ENCODE measurements around the gene MTFP1.

Gene MTFP1

GRCh38 chr22:30425616-30426387, at the start of gene MTFP1:
Gene MTFP1, plus strand, starts transcription at chr22:30425768. Its CDS starts 112 bp downstream, at chr22:30425880.
- DNase-seq = peak; percentile 75
- Mint-ChIP-seq H3K27me3 (no peaks in the 10 kb centered on the region), H3K27ac (peak within 1 kb of the TSS; percentile 99), H3K4me3 (peak within 1 kb of the TSS; percentile 94), H3K36me3 (ENCODE audit: low read depth) (peaks cover 66% of the 10 kb centered on the region), H3K4me1 (ENCODE audit: low read depth) (peaks cover 52% of the 10 kb centered on the region), H3K9me3 (no peaks in the 10 kb centered on the region)

DNA sequence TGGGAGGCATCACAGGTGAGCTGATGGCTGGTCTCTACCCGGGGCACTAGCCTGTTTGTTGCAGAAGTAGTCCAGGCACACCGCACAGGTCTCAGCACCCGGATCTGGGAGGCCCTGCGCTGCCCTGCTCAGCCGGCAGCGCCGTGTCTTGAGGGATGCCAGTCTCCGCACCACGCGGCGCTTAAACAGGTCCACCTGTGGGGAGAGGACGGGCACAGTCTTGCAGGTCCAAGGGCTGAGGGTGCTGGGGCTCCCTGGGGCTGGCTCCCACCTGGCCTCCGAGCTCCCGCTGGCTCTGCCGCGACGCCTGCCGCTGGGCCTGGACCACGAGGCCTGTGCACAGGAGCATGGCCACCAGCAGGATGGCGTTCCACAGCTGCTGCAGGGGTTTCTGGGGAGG, 45.6 kb upstream of the MTFP1 start:
- H3K9me3 Mint-ChIP-seq = no peaks in the 10 kb centered on the region
- no peak for DNase-seq
- no peak overlapping the region for H3K27ac Mint-ChIP-seq
- H3K4me1 Mint-ChIP-seq (ENCODE audit: low read depth) = peaks cover 10% of the 10 kb centered on the region
- H3K27me3 Mint-ChIP-seq = no peaks in the 10 kb centered on the region
- H3K36me3 Mint-ChIP-seq (ENCODE audit: low read depth) = no peaks in the 10 kb centered on the region
- H3K4me3 Mint-ChIP-seq = no peak overlapping the region

- Mint-ChIP-seq H3K27me3 (no peaks in the 10 kb centered on the region), H3K27ac (peak overlapping the region; percentile 40)
- DNase-seq = no peak
These were observed 44.3 kb upstream of the MTFP1 start for GRCh38 chr22:30381264-30381663.

DNA sequence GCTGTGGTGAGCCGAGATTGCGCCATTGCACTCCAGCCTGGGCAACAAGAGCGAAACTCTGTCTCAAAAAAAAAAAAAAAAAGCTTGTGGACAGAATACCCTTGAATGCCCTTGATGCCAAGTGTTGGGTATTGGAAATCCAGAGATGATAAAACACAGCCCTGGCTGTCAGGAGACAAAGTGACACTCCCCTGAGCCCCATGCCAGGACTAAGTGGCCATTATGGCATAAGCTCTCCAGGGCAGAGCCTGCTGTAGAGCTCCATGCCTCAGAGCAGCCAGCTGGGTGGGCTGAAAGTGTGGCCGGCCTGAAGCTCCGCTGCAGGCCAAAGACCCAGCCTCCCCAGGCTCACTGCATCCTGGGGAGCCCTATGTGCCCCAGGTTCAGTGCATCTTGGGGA, 43.2 kb upstream of the MTFP1 start:
- peaks cover under 1% of the 10 kb centered on the region for H3K27me3 Mint-ChIP-seq
- H3K9me3 Mint-ChIP-seq = no peaks in the 10 kb centered on the region
- DNase-seq = no peak
- H3K27ac Mint-ChIP-seq = no peak overlapping the region
- no peaks in the 10 kb centered on the region for H3K36me3 Mint-ChIP-seq (ENCODE audit: low read depth)
- no peak overlapping the region for H3K4me3 Mint-ChIP-seq
- peaks cover 17% of the 10 kb centered on the region for H3K4me1 Mint-ChIP-seq (ENCODE audit: low read depth)

More at GRCh38 chr22:30381264-30381663, 44.3 kb upstream of the MTFP1 start:
- peaks cover 11% of the 10 kb centered on the region for H3K4me1 Mint-ChIP-seq (ENCODE audit: low read depth)
- no peaks in the 10 kb centered on the region for H3K9me3 Mint-ChIP-seq
- no peaks in the 10 kb centered on the region for H3K36me3 Mint-ChIP-seq (ENCODE audit: low read depth)
- H3K4me3 Mint-ChIP-seq = no peak overlapping the region

DNA sequence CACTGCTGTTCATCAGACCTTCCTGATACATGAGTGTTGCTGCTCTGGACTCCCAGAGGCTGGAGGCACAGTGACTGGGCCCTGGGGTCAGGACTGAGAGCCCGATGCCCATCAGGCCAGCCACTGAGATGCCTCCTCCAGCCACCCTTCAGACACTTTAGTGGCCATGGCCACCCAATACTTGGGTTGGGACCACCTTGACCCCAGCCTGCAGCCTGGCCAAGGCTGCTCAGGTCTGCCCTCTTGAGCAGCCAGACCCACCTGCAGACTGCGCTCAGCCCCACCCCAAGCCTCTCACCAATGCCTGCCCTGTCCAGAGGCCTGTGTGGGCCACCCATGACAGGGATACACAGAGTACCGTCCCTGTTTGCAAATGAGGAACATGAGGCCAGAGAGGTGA, 42.5 kb upstream of the MTFP1 start:
- H3K9me3 Mint-ChIP-seq = no peaks in the 10 kb centered on the region
- no peak overlapping the region for H3K27ac Mint-ChIP-seq
- peaks cover 4% of the 10 kb centered on the region for H3K27me3 Mint-ChIP-seq
- H3K4me3 Mint-ChIP-seq = no peak overlapping the region
- no peak for DNase-seq
- no peaks in the 10 kb centered on the region for H3K36me3 Mint-ChIP-seq (ENCODE audit: low read depth)
- H3K4me1 Mint-ChIP-seq (ENCODE audit: low read depth) = peaks cover 20% of the 10 kb centered on the region

GRCh38 chr22:30385942-30386341, 39.6 kb upstream of the MTFP1 start:
- Mint-ChIP-seq H3K36me3 (ENCODE audit: low read depth) (no peaks in the 10 kb centered on the region), H3K4me3 (peak overlapping the region; percentile 79), H3K27me3 (peaks cover 4% of the 10 kb centered on the region), H3K4me1 (ENCODE audit: low read depth) (peaks cover 20% of the 10 kb centered on the region), H3K9me3 (no peaks in the 10 kb centered on the region), H3K27ac (no peak overlapping the region)
- no peak for DNase-seq

- Mint-ChIP-seq H3K9me3 (no peaks in the 10 kb centered on the region), H3K27me3 (peaks cover 4% of the 10 kb centered on the region), H3K27ac (peak overlapping the region; percentile 52), H3K4me1 (ENCODE audit: low read depth) (peaks cover 20% of the 10 kb centered on the region), H3K4me3 (peak overlapping the region; percentile 79), H3K36me3 (ENCODE audit: low read depth) (no peaks in the 10 kb centered on the region)
- no peak for DNase-seq
These were observed 39.0 kb upstream of the MTFP1 start for GRCh38 chr22:30386608-30386959.

DNA sequence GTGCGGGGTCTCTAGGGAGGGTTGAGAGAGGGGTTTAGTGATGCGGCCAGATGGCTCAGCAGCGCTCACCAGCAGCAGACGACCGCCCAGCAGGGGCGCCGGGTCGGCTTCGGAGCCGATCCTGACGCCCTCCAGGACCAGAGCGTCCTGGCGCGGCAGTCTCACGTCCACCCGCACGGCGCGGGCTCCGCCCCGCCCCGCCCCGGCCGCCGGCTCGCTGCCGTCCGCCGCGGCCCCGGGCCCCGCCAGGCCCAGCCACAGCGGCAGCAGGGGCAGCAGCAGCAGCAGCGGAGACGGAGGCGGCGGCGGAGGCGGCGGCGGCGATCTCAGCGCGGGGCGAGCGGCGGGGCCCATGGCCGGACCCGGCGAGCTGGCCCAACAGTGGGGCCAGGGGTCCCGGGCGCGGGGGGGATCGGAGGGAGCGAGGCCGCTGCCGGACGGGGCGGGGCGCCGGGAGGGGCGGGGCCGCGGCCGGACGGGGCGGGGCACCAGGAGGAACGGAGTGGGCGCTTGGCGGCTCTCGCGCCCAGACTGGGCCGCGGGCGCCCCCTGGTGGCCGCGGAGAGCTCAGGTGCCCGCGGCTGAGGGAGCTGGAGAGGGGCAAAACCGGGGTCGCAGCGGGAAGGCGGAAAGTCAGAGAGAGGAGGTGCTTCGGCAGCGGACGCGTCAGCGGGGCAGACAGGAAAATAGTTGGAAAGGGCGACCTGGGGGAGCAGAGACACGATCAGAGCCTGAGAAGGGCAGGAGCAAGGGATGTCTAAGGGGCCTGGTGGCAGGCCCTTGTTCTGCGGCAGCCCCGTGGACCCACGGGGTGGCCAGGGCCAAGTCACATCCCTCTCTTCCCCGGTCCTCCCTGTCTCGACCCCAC, 38.4 kb upstream of the MTFP1 start, which contains the start of gene RNF215:
RNF215 (minus strand) TSS at position 452 of the 868 bp plus-strand sequence; CDS start at position 354, 98 bp downstream.
- Mint-ChIP-seq H3K27me3 (peaks cover 4% of the 10 kb centered on the region), H3K4me3 (peak within 1 kb of the TSS; percentile 79), H3K9me3 (no peaks in the 10 kb centered on the region), H3K36me3 (ENCODE audit: low read depth) (no peaks in the 10 kb centered on the region), H3K4me1 (ENCODE audit: low read depth) (peaks cover 24% of the 10 kb centered on the region), H3K27ac (peak within 1 kb of the TSS; percentile 67)
- peak; percentile 90 for DNase-seq

- H3K27ac Mint-ChIP-seq = peak overlapping the region; percentile 91
- no peaks in the 10 kb centered on the region for H3K9me3 Mint-ChIP-seq
- H3K36me3 Mint-ChIP-seq (ENCODE audit: low read depth) = no peaks in the 10 kb centered on the region
- H3K4me1 Mint-ChIP-seq (ENCODE audit: low read depth) = peaks cover 37% of the 10 kb centered on the region
- H3K27me3 Mint-ChIP-seq = peaks cover 9% of the 10 kb centered on the region
- H3K4me3 Mint-ChIP-seq = no peak overlapping the region
- DNase-seq = peak; percentile 84
These were observed 34.4 kb upstream of the MTFP1 start for GRCh38 chr22:30390974-30391691.

- Mint-ChIP-seq H3K4me1 (ENCODE audit: low read depth) (peaks cover 39% of the 10 kb centered on the region), H3K9me3 (no peaks in the 10 kb centered on the region), H3K27me3 (peaks cover 4% of the 10 kb centered on the region), H3K4me3 (no peak overlapping the region), H3K36me3 (ENCODE audit: low read depth) (peaks cover 2% of the 10 kb centered on the region), H3K27ac (no peak overlapping the region)
- DNase-seq = no peak
These were observed 32.8 kb upstream of the MTFP1 start for GRCh38 chr22:30392661-30393321.

- H3K4me1 Mint-ChIP-seq (ENCODE audit: low read depth) = peaks cover 44% of the 10 kb centered on the region
- H3K9me3 Mint-ChIP-seq = no peaks in the 10 kb centered on the region
- peak overlapping the region; percentile 38 for H3K27ac Mint-ChIP-seq
- H3K36me3 Mint-ChIP-seq (ENCODE audit: low read depth) = peaks cover 2% of the 10 kb centered on the region
- DNase-seq = no peak
- no peak overlapping the region for H3K4me3 Mint-ChIP-seq
- peaks cover 4% of the 10 kb centered on the region for H3K27me3 Mint-ChIP-seq
These were observed 32.3 kb upstream of the MTFP1 start for GRCh38 chr22:30393322-30393680.

DNA sequence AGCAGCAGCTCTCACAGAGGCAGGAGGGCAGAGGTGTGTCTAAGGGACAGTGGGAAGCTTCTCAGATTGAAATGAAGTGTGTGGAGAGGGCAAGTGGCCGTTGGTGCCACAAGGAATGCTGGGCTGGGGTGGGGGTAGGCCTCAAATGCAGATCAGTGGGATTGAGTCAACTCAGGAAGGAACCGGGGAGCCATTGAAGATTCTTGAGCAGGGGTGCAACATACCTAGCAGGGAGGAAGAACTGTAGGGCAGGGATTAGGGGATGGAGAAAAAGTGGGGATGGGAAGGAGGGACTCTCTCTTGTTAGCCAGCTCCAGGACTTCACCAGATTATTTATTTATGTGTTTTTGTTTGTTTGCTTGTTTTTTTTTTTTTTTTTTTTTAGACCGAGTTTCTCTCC, 31.7 kb upstream of the MTFP1 start:
- peaks cover 50% of the 10 kb centered on the region for H3K4me1 Mint-ChIP-seq (ENCODE audit: low read depth)
- no peaks in the 10 kb centered on the region for H3K9me3 Mint-ChIP-seq
- DNase-seq = no peak
- no peak overlapping the region for H3K27ac Mint-ChIP-seq
- H3K36me3 Mint-ChIP-seq (ENCODE audit: low read depth) = peaks cover 2% of the 10 kb centered on the region
- H3K27me3 Mint-ChIP-seq = peaks cover 4% of the 10 kb centered on the region
- no peak overlapping the region for H3K4me3 Mint-ChIP-seq

DNA sequence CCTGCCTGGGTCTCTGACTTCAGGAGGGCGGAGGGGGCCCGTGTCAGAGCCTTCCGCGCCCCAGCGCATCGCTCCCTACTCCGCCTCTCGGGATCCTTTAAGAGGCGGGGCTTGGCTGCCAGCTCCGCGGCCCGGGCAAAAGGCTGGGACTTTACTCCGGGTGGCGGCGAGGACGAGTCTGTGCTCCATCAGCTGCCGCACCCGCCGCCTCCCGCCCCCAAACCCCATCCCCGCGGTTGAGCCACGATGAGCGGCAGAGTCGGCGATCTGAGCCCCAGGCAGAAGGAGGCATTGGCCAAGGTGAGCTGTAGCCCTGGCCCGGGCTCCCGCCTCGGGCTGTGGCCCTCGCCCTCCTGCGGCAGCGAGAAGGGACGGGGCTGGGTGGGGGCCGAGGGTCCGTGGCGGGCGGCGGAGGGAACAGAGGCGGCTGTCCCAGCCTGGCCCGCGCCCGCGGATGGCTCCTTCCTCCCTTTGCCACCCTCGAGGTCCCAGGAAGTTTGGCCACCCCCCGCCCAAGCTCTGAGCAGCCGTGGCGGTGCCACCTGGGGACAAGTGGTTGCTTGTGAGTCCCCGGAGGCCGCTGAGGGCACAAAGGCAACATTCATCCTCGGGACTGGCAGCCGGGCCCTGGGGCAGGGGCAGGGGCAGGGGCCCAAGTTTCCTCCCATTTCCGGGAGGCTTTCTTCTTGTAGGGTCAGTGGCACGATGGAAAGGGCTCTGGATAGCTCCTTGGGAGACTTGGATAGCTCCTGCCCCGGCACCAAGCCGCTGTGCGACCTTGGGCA, 28.5 kb upstream of the MTFP1 start, which contains the start of gene SEC14L2:
SEC14L2 (plus strand) TSS at position 148 of the 785 bp plus-strand sequence; CDS start at position 247, 99 bp downstream.
- Mint-ChIP-seq H3K4me1 (ENCODE audit: low read depth) (peaks cover 49% of the 10 kb centered on the region), H3K27me3 (peaks cover 4% of the 10 kb centered on the region), H3K4me3 (peak within 1 kb of the TSS; percentile 90), H3K36me3 (ENCODE audit: low read depth) (peaks cover 15% of the 10 kb centered on the region), H3K27ac (peak within 1 kb of the TSS; percentile 87), H3K9me3 (no peaks in the 10 kb centered on the region)
- peak; percentile 81 for DNase-seq

All from activated T-cell treated with anti-CD3 and anti-CD28 coated beads, Interleukin-2, amount 50 U/mL, for 24 hours (primary cell).